HepG2 (cell line): ENCODE data around the gene RTEL1. TPM values are rescaled to one million over a fixed set of nuclear protein-coding genes. Genes with fewer than 3 reads are reported as not detected.

Source experiments
- CBFB ChIP-seq: sonication (generic); formaldehyde crosslinking; IDR thresholded peaks from 2 replicates; pipeline ENCODE4 v1.4.0; 2020; ENCODE audit warnings: missing genetic modification reagents
- FIP1L1 ChIP-seq: fragments of 200-400 bp; formaldehyde crosslinking; IDR thresholded peaks from 2 replicates; pipeline ENCODE4 v1.6.1; 2018; ENCODE audit warnings: low read depth, mild to moderate bottlenecking, low read length, moderate library complexity, borderline replicate concordance; ENCODE audit not compliant: insufficient read depth
- GMEB2 ChIP-seq: IDR thresholded peaks from 2 replicates; pipeline ENCODE4 v1.6.1; 2016; ENCODE audit warnings: missing biosample characterization, missing genetic modification reagents, low read depth
- HDAC6 ChIP-seq: fragments of 200-600 bp; sonication (generic); IDR thresholded peaks from 2 replicates; pipeline ENCODE4 v1.7.0; 2017; ENCODE audit warnings: mild to moderate bottlenecking, antibody characterized with exemption, low read length, low read depth
- HNRNPH1 ChIP-seq: fragments of 200-400 bp; formaldehyde crosslinking; optimal IDR thresholded peaks from 2 replicates; pipeline ENCODE3; 2017; ENCODE audit warnings: mild to moderate bottlenecking, low read depth, low read length
- KLF9 ChIP-seq: IDR thresholded peaks from 2 replicates; pipeline ENCODE4 v1.6.1; 2016; ENCODE audit warnings: low read depth
- MXD1 ChIP-seq: sonication (generic); formaldehyde crosslinking; IDR thresholded peaks from 2 replicates; pipeline ENCODE4 v1.4.0; 2020; ENCODE audit warnings: mild to moderate bottlenecking, missing genetic modification reagents
- NONO ChIP-seq, 2 experiments: fragments of 450-650 bp in 1 of 2; sonication (generic) in 1 of 2; formaldehyde crosslinking in 1 of 2; IDR thresholded peaks in 1 of 2; conservative IDR thresholded peaks in 1 of 2; 2 replicates each; pipeline versions ENCODE4 v1.6.1 to v1.8.0; 2017 to 2022; ENCODE audit warnings: mild to moderate bottlenecking in 1 of 2, missing genetic modification reagents in 1 of 2, moderate library complexity in 1 of 2
- NR0B2 ChIP-seq: sonication (generic); formaldehyde crosslinking; IDR thresholded peaks from 2 replicates; pipeline ENCODE4 v1.4.0; 2020; ENCODE audit warnings: mild to moderate bottlenecking, missing genetic modification reagents
- PATZ1 ChIP-seq: sonication (generic); formaldehyde crosslinking; IDR thresholded peaks from 2 replicates; pipeline ENCODE4 v1.4.0; 2020; ENCODE audit warnings: missing genetic modification reagents
- RFXAP ChIP-seq: sonication (generic); formaldehyde crosslinking; IDR thresholded peaks from 2 replicates; pipeline ENCODE4 v1.4.0; 2020; ENCODE audit warnings: missing genetic modification reagents, borderline replicate concordance
- ZBTB33 ChIP-seq: sonication (generic); formaldehyde crosslinking; IDR thresholded peaks from 2 replicates; pipeline ENCODE4 v1.4.0; 2020; ENCODE audit warnings: missing genetic modification reagents
- ZBTB38 ChIP-seq: sonication (generic); formaldehyde crosslinking; IDR thresholded peaks from 2 replicates; pipeline ENCODE4 v1.5.1; 2020; ENCODE audit warnings: mild to moderate bottlenecking, missing genetic modification reagents
- ZFP1 ChIP-seq: IDR thresholded peaks from 2 replicates; pipeline ENCODE4 v1.6.1; 2016
- ZNF329 ChIP-seq: sonication (generic); formaldehyde crosslinking; IDR thresholded peaks from 2 replicates; pipeline ENCODE4 v1.9.0; 2021; ENCODE audit warnings: low read depth, mild to moderate bottlenecking, missing genetic modification reagents
- ZNF567 ChIP-seq: sonication (generic); formaldehyde crosslinking; IDR thresholded peaks from 2 replicates; pipeline ENCODE4 v1.8.1; 2023; ENCODE audit warnings: mild to moderate bottlenecking, missing genetic modification reagents, borderline replicate concordance
- ZNF576 ChIP-seq: sonication (generic); formaldehyde crosslinking; IDR thresholded peaks from 2 replicates; pipeline ENCODE4 v1.4.0; 2020; ENCODE audit warnings: mild to moderate bottlenecking, missing genetic modification reagents
- ZNF800 ChIP-seq: sonication (generic); formaldehyde crosslinking; IDR thresholded peaks from 2 replicates; pipeline ENCODE4 v1.4.0; 2020; ENCODE audit warnings: missing genetic modification reagents
- polyA plus RNA-seq, 8 experiments: library from polyadenylated mRNA; depleted of rRNA in 3 of 8; stranded (reverse) in 7 of 8; unstranded in 1 of 8; fragments of >200 nt; fragmentation: Illumina TruSeq in 4 of 8; extraction: Trizol in 4 of 8; gene quantifications; 2 replicates each; pipeline versions ENCODE4 v1.2.1 to v1.2.3, GENCODE V29; 2011 to 2016; ENCODE audit warnings: low read depth in 4 of 8, missing spikeins in 1 of 8, mixed read lengths in 1 of 8; ENCODE audit not compliant: insufficient read depth in 1 of 8
- total RNA-seq, 5 experiments: library from RNA; depleted of rRNA; stranded (reverse); fragments of >200 nt; fragmentation: Illumina TruSeq; extraction: Trizol; gene quantifications; 2 replicates each; pipeline ENCODE4 v1.2.3, GENCODE V29; 2016; ENCODE audit warnings: low read depth in 1 of 5

The RTEL1 gene
- total and polyA plus RNA-seq, 2 of the 13 experiments (the other 11 are each of a cell fraction or from before 2014, with no cell fraction given): 21.8 to 36.4 TPM

GRCh38 chr20:63696628-63697356 lies 38.7 kb downstream of the RTEL1 start, which contains the start of gene TNFRSF6B (continued):
- TF ChIP-seq NR0B2 (peak; percentile 59; the same call in 1 of the 2 replicates), ZNF800 (CRISPR knock-in tag) (peak; percentile 84), PATZ1 (CRISPR knock-in tag) (peak; percentile 62), RFXAP (CRISPR knock-in tag) (peak; percentile 49; the same call in 1 of the 2 replicates), KLF9 (CRISPR knock-in tag) (no peak), HNRNPH1 (peak; percentile 1), ZBTB38 (CRISPR knock-in tag) (peak; percentile 76; the same call in 1 of the 2 replicates), ZBTB33 (CRISPR knock-in tag) (peak; percentile 70), FIP1L1 (no peak), CBFB (CRISPR knock-in tag) (peak; percentile 75; the same call in 1 of the 2 replicates), ZNF567 (CRISPR knock-in tag) (0 out of 2 replicates have a peak, but pooled peaks have one; percentile 24), GMEB2 (CRISPR knock-in tag) (no peak), ZNF329 (CRISPR knock-in tag) (no peak), ZFP1 (CRISPR knock-in tag) (0 out of 2 replicates have a peak, but pooled peaks have one; percentile 44), NONO (IDR thresholded peaks at IDR 0.05) (no peak), NONO (CRISPR knock-in tag; conservative IDR thresholded peaks at IDR 0.05) (peak; percentile 80), MXD1 (peak; percentile 83), HDAC6 (no peak), ZNF576 (CRISPR knock-in tag) (0 out of 2 replicates have a peak, but pooled peaks have one; percentile 74)
